SK-N-SH treated with all-trans-retinoic acid at 6 μM for 48 hours (cell line): ENCODE measurements around the gene UBASH3A.

ENCODE experiments used
- ATAC-seq: fragments of 200-7000 bp; cut with Tn5 transposase; 3 replicates; pipeline ENCODE4 v1.9.1; 2020; ENCODE audit warnings: mild to moderate bottlenecking, moderate library complexity
- ARNTL ChIP-seq: fragments of 450-650 bp; formaldehyde crosslinking; IDR thresholded peaks from 2 replicates; pipeline ENCODE4 v1.5.0; 2020; ENCODE audit warnings: low read depth, mild to moderate bottlenecking, moderate library complexity, borderline replicate concordance
- BACH2 ChIP-seq: fragments of 250-450 bp; sonication (Bioruptor Pico); IDR thresholded peaks from 2 replicates; pipeline ENCODE4 v1.9.0; 2021; ENCODE audit warnings: mild to moderate bottlenecking, borderline replicate concordance
- CSDC2 ChIP-seq: fragments of 250-450 bp; sonication (Bioruptor Pico); IDR thresholded peaks from 2 replicates; pipeline ENCODE4 v1.5.0; 2020; ENCODE audit warnings: mild to moderate bottlenecking, moderate library complexity
- GLIS3 ChIP-seq: fragments of 250-450 bp; sonication (Bioruptor Pico); IDR thresholded peaks from 2 replicates; pipeline ENCODE4 v1.5.0; 2020; ENCODE audit warnings: mild to moderate bottlenecking, moderate library complexity
- ISL1 ChIP-seq: fragments of 250-450 bp; sonication (Bioruptor Pico); IDR thresholded peaks from 2 replicates; pipeline ENCODE4 v2.1.2; 2022; ENCODE audit warnings: mild to moderate bottlenecking, moderate library complexity
- OSR1 ChIP-seq: fragments of 250-450 bp; sonication (Bioruptor Pico); IDR thresholded peaks from 2 replicates; pipeline ENCODE4 v1.8.0; 2022; ENCODE audit warnings: moderate library complexity, mild to moderate bottlenecking, inconsistent platforms
- PPARA ChIP-seq: fragments of 250-450 bp; sonication (Bioruptor Pico); IDR thresholded peaks from 2 replicates; pipeline ENCODE4 v1.5.0; 2020; ENCODE audit warnings: mild to moderate bottlenecking, borderline replicate concordance
- RARB ChIP-seq: fragments of 250-450 bp; sonication (Bioruptor Pico); IDR thresholded peaks from 2 replicates; pipeline ENCODE4 v1.8.0; 2021; ENCODE audit warnings: mild to moderate bottlenecking, moderate library complexity
- TOX ChIP-seq: fragments of 250-450 bp; sonication (Bioruptor Pico); IDR thresholded peaks from 2 replicates; pipeline ENCODE4 v1.8.0; 2021; ENCODE audit warnings: mild to moderate bottlenecking, moderate library complexity, borderline replicate concordance
- ZC3H10 ChIP-seq: fragments of 250-450 bp; sonication (Bioruptor Pico); IDR thresholded peaks from 2 replicates; pipeline ENCODE4 v1.5.1; 2021; ENCODE audit warnings: mild to moderate bottlenecking, moderate library complexity
- ZFP3 ChIP-seq: fragments of 250-450 bp; sonication (Bioruptor Pico); IDR thresholded peaks from 2 replicates; pipeline ENCODE4 v1.5.0; 2020; ENCODE audit warnings: mild to moderate bottlenecking, moderate library complexity
- ZFP30 ChIP-seq: fragments of 450-650 bp; formaldehyde crosslinking; IDR thresholded peaks from 2 replicates; pipeline ENCODE4 v1.5.0; 2022; ENCODE audit warnings: mild to moderate bottlenecking, moderate library complexity
- ZNF565 ChIP-seq: fragments of 450-650 bp; formaldehyde crosslinking; conservative IDR thresholded peaks from 2 replicates; pipeline ENCODE4 v1.5.0; 2020; ENCODE audit warnings: low read depth, mild to moderate bottlenecking, moderate library complexity
- ZNF8 ChIP-seq: fragments of 450-650 bp; formaldehyde crosslinking; IDR thresholded peaks from 2 replicates; pipeline ENCODE4 v1.5.0; 2020; ENCODE audit warnings: mild to moderate bottlenecking, moderate library complexity
- TF ChIP-seq, protein P1 (sequence below): fragments of 250-450 bp; sonication (Bioruptor Pico); IDR thresholded peaks from 2 replicates; pipeline ENCODE4 v1.8.0; 2021; ENCODE audit warnings: low read depth, mild to moderate bottlenecking, moderate library complexity, borderline replicate concordance
- TF ChIP-seq, protein P2 (sequence below): fragments of 250-450 bp; sonication (Bioruptor Pico); IDR thresholded peaks from 2 replicates; pipeline ENCODE4 v1.5.1; 2021; ENCODE audit warnings: mild to moderate bottlenecking, moderate library complexity
- TF ChIP-seq, protein P3 (sequence below): fragments of 250-450 bp; sonication (Bioruptor Pico); IDR thresholded peaks from 2 replicates; pipeline ENCODE4 v1.8.0; 2020; ENCODE audit warnings: mild to moderate bottlenecking, moderate library complexity, borderline replicate concordance
- TF ChIP-seq, protein P4 (sequence below): fragments of 250-450 bp; sonication (Bioruptor Pico); IDR thresholded peaks from 2 replicates; pipeline ENCODE4 v1.5.0; 2020; ENCODE audit warnings: mild to moderate bottlenecking, moderate library complexity

The UBASH3A gene

DNA sequence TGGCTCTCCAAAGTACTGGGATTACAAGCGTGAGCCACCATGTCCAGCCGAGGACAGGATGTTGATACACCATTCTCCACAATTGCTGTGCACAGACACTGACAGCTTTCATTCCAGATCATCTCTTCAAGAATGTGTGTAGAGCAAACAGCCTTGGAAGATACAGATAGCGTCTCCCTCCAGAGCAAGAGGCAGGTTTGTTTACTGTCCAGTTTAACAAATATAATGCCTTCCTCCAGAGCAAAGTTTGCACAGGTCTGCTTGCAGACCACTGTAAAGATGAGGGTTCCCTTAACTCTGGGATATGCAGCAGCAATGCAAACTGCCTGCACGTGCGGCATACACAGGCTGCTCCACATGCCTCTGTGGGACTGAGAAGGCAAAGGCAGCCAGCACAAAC, 12.4 kb upstream of the UBASH3A start:
- no peak for ATAC-seq
- TF ChIP-seq ZFP3 (CRISPR knock-in tag) = no peak
- TF ChIP-seq, protein P1, sequence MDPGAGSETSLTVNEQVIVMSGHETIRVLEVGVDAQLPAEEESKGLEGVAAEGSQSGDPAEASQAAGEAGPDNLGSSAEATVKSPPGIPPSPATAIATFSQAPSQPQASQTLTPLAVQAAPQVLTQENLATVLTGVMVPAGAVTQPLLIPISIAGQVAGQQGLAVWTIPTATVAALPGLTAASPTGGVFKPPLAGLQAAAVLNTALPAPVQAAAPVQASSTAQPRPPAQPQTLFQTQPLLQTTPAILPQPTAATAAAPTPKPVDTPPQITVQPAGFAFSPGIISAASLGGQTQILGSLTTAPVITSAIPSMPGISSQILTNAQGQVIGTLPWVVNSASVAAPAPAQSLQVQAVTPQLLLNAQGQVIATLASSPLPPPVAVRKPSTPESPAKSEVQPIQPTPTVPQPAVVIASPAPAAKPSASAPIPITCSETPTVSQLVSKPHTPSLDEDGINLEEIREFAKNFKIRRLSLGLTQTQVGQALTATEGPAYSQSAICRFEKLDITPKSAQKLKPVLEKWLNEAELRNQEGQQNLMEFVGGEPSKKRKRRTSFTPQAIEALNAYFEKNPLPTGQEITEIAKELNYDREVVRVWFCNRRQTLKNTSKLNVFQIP = no peak
- TF ChIP-seq, protein P2, sequence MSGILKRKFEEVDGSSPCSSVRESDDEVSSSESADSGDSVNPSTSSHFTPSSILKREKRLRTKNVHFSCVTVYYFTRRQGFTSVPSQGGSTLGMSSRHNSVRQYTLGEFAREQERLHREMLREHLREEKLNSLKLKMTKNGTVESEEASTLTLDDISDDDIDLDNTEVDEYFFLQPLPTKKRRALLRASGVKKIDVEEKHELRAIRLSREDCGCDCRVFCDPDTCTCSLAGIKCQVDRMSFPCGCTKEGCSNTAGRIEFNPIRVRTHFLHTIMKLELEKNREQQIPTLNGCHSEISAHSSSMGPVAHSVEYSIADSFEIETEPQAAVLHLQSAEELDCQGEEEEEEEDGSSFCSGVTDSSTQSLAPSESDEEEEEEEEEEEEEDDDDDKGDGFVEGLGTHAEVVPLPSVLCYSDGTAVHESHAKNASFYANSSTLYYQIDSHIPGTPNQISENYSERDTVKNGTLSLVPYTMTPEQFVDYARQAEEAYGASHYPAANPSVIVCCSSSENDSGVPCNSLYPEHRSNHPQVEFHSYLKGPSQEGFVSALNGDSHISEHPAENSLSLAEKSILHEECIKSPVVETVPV (CRISPR knock-in tag) = no peak
- TF ChIP-seq CSDC2 = no peak
- no peak for TF ChIP-seq ZC3H10 (CRISPR knock-in tag)
- TF ChIP-seq, protein P3, sequence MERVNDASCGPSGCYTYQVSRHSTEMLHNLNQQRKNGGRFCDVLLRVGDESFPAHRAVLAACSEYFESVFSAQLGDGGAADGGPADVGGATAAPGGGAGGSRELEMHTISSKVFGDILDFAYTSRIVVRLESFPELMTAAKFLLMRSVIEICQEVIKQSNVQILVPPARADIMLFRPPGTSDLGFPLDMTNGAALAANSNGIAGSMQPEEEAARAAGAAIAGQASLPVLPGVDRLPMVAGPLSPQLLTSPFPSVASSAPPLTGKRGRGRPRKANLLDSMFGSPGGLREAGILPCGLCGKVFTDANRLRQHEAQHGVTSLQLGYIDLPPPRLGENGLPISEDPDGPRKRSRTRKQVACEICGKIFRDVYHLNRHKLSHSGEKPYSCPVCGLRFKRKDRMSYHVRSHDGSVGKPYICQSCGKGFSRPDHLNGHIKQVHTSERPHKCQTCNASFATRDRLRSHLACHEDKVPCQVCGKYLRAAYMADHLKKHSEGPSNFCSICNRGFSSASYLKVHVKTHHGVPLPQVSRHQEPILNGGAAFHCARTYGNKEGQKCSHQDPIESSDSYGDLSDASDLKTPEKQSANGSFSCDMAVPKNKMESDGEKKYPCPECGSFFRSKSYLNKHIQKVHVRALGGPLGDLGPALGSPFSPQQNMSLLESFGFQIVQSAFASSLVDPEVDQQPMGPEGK (CRISPR knock-in tag) = no peak
- no peak for TF ChIP-seq BACH2
- TF ChIP-seq OSR1 (CRISPR knock-in tag) = no peak
- TF ChIP-seq ISL1 (CRISPR knock-in tag) = no peak
- TF ChIP-seq ZNF565 (CRISPR knock-in tag) = no peak
- TF ChIP-seq RARB (CRISPR knock-in tag) = no peak
- TF ChIP-seq ZFP30 (CRISPR knock-in tag) = no peak
- TF ChIP-seq, protein P4, sequence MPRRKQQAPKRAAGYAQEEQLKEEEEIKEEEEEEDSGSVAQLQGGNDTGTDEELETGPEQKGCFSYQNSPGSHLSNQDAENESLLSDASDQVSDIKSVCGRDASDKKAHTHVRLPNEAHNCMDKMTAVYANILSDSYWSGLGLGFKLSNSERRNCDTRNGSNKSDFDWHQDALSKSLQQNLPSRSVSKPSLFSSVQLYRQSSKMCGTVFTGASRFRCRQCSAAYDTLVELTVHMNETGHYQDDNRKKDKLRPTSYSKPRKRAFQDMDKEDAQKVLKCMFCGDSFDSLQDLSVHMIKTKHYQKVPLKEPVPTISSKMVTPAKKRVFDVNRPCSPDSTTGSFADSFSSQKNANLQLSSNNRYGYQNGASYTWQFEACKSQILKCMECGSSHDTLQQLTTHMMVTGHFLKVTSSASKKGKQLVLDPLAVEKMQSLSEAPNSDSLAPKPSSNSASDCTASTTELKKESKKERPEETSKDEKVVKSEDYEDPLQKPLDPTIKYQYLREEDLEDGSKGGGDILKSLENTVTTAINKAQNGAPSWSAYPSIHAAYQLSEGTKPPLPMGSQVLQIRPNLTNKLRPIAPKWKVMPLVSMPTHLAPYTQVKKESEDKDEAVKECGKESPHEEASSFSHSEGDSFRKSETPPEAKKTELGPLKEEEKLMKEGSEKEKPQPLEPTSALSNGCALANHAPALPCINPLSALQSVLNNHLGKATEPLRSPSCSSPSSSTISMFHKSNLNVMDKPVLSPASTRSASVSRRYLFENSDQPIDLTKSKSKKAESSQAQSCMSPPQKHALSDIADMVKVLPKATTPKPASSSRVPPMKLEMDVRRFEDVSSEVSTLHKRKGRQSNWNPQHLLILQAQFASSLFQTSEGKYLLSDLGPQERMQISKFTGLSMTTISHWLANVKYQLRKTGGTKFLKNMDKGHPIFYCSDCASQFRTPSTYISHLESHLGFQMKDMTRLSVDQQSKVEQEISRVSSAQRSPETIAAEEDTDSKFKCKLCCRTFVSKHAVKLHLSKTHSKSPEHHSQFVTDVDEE (CRISPR knock-in tag) = no peak
- no peak for TF ChIP-seq TOX (CRISPR knock-in tag)
- TF ChIP-seq, all 23 proteins: peak for 0

DNA sequence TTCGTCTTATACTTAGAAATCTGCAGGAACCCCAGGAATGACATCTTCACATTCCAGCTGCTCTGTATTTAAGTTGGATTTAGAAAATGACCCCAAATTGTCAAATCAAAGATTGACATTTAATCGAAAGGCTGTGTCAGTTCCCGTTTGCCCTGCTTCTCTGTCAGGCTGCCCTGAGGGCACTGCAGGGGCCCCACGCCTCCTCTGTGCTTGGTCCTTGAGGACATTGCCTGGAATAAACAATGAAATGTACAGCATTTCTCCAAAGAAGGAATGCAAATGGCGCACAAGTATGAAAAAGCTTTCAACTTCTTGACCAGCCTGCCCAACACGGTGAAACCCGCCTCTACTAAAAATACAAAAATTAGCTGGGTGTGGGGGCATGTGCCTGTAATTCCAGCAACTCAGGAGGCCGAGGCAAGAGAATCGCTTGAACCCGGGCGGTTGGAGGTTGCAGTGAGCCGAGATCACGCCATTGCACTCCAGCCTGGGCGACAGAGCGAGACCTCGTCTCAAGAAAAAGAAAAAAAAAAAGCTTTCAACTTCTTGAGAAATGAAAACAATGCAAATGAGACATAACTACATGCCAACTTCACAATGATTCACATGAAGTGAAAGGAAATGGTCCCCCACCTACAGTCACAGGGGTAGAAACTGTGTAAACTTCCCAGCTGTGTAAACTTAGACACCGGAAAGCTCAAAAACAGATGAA, 10.8 kb upstream of the UBASH3A start:
- TF ChIP-seq ARNTL = no peak
- no peak for TF ChIP-seq TOX (CRISPR knock-in tag)
- TF ChIP-seq GLIS3 (CRISPR knock-in tag) = no peak
- no peak for TF ChIP-seq ZNF565 (CRISPR knock-in tag)
- no peak for TF ChIP-seq OSR1 (CRISPR knock-in tag)
- TF ChIP-seq ZFP30 (CRISPR knock-in tag) = no peak
- TF ChIP-seq, protein P3 (CRISPR knock-in tag) = no peak
- no peak for TF ChIP-seq ZNF8
- no peak for ATAC-seq

DNA sequence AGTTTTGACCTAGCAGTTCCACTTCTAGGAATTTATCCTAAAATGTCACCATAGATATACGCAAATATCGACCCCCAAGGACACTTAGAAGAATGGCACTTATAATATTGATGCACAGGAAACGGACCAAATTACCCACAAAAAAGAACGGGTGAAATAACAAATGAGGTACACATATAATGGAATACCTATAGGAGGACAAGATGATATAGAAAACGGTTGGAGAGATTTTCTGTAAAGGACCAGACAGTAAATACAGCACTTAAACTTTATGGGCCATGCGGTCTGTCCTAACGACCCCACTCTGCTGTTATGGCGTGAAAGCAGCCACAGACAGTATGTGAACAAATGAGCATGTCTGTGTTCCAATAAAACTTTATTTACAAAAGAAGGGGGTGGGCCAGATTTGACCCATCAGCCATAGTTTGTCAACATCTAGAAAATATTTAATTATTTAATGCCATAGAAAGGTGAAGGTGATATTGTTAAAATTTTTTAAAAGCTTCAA, 10.2 kb upstream of the UBASH3A start:
- TF ChIP-seq ZNF565 (CRISPR knock-in tag) = no peak
- TF ChIP-seq RARB (CRISPR knock-in tag) = no peak
- TF ChIP-seq BACH2 = no peak
- no peak for TF ChIP-seq CSDC2
- no peak for TF ChIP-seq TOX (CRISPR knock-in tag)
- TF ChIP-seq PPARA = no peak
- no peak for TF ChIP-seq ARNTL
- no peak for ATAC-seq
